IPS-NIHi11 (cell line): ENCODE data around the gene MICAL2.

ENCODE experiments used
- DNase-seq: peaks from one replicate; pipeline ENCODE4 v3.0.0; 2012; ENCODE audit warnings: mixed read lengths, low spot score

MICAL2 gene

GRCh38 chr11:12098601-12099000 lies 11.8 kb upstream of the MICAL2 start:
- DNase-seq, result no peak

GRCh38 chr11:12099132-12099873 lies 11.1 kb upstream of the MICAL2 start:
- no peak for DNase-seq

GRCh38 chr11:12100429-12100828 lies 10.0 kb upstream of the MICAL2 start:
- DNase-seq, result no peak

- DNase-seq, result no peak
Observed at GRCh38 chr11:12100841-12101242, 9.5 kb upstream of the MICAL2 start.

GRCh38 chr11:12101318-12101717 lies 9.1 kb upstream of the MICAL2 start:
- no peak for DNase-seq

- DNase-seq, result no peak
Observed at GRCh38 chr11:12102588-12103410, 7.6 kb upstream of the MICAL2 start.

- DNase-seq, result no peak
Observed at GRCh38 chr11:12103411-12104225, 6.8 kb upstream of the MICAL2 start.

GRCh38 chr11:12105471-12105870 lies 4.9 kb upstream of the MICAL2 start:
- no peak for DNase-seq

GRCh38 chr11:12106101-12106500 lies 4.3 kb upstream of the MICAL2 start:
- DNase-seq, result no peak

GRCh38 chr11:12106501-12106900 lies 3.9 kb upstream of the MICAL2 start:
- no peak for DNase-seq

- no peak for DNase-seq
Observed at GRCh38 chr11:12108875-12109453, 1.4 kb upstream of the MICAL2 start.

- DNase-seq, result no peak
Observed at GRCh38 chr11:12109591-12110196, 696 bp upstream of the MICAL2 start.

GRCh38 chr11:12110714-12111548 lies 541 bp downstream of the MICAL2 start:
- DNase-seq, result peak; percentile 51

- DNase-seq, result no peak
Observed at GRCh38 chr11:12111549-12112520, 1.4 kb downstream of the MICAL2 start.

GRCh38 chr11:12112750-12113149 lies 2.4 kb downstream of the MICAL2 start:
- no peak for DNase-seq

- DNase-seq, result no peak
Observed at GRCh38 chr11:12113294-12113693, 2.9 kb downstream of the MICAL2 start.

GRCh38 chr11:12114193-12115033 lies 4.0 kb downstream of the MICAL2 start:
- DNase-seq, result no peak

- DNase-seq, result no peak
Observed at GRCh38 chr11:12116425-12117032, 6.1 kb downstream of the MICAL2 start.
